ENCODE data around the gene METTL25B.

METTL25B gene

DNA sequence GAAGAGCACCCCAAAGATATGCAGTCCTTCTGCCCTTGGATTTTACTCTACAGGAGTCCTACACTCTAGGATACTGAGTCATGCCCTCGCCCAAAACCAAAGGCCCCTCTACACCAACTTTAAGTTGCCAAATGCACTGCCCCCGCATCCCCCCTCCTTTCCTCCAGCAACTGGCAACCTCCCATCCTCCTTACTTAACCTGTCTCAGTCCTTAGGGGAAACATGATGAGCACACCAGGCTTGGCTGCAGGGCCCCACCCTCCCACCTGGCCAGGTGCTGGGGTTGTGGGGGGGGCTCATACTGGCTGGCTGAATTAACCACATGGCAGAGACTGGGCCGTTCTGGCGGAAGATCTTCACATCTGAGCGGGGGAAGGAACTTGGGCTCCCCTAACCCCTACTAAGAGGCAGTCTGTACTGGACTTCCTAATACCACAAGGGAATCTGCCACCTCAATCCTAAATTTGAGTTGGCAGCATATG lies 22.0 kb downstream of the METTL25B start:
- H4K5ac ChIP-seq (ENCODE audit: low read length) = no peak overlapping the region
- H3K79me1 ChIP-seq (ENCODE audit: low read length) = peaks cover 13% of the 10 kb centered on the region
- H4K8ac ChIP-seq (ENCODE audit: low read depth, low read length) = peak overlapping the region; percentile 31
- H2BK15ac ChIP-seq (replicated peaks; ENCODE audit: low read depth) = no peak overlapping the region
- peak overlapping the region; percentile 86 for H2BK120ac ChIP-seq (ENCODE audit: low read depth, low read length)
- peaks cover 65% of the 10 kb centered on the region for H3K79me2 ChIP-seq (ENCODE audit: control insufficient read depth, insufficient read depth, low read length)
- H3K4me2 ChIP-seq (ENCODE audit: low read length) = peak overlapping the region; percentile 88
- peak overlapping the region; percentile 92 for H3K4me3 ChIP-seq (ENCODE audit: low read length)
- H3K4me1 ChIP-seq (ENCODE audit: control insufficient read depth, low read depth, low read length) = peaks cover 32% of the 10 kb centered on the region
- no CpG with 5 or more reads among the region's 5 CpGs for WGBS (ENCODE audit: extremely low coverage, insufficient coverage, low lambda C conversion rate)
- peak overlapping the region; percentile 96 for H3K4ac ChIP-seq (ENCODE audit: low read depth, low read length)
- H3K23ac ChIP-seq (ENCODE audit: low read length) = no peak overlapping the region
- peak overlapping the region; percentile 93 for H2BK5ac ChIP-seq (ENCODE audit: low read length)
- peaks cover 2% of the 10 kb centered on the region for H3K36me3 ChIP-seq (ENCODE audit: control insufficient read depth, insufficient read depth, low read length)
- no peaks in the 10 kb centered on the region for H3K27me3 ChIP-seq (ENCODE audit: insufficient read depth, low read length, poor library complexity)
- peak; percentile 44 for DNase-seq
- H3K27ac ChIP-seq (ENCODE audit: low read depth, low read length) = peak overlapping the region; percentile 93
- peak overlapping the region; percentile 93 for H3K9ac ChIP-seq (ENCODE audit: low read length)
- peak overlapping the region; percentile 91 for H3K56ac ChIP-seq (ENCODE audit: low read length)
- H3K18ac ChIP-seq (ENCODE audit: low read length) = peak overlapping the region; percentile 96
- peak overlapping the region; percentile 93 for H2AK5ac ChIP-seq (ENCODE audit: low read length)

DNA sequence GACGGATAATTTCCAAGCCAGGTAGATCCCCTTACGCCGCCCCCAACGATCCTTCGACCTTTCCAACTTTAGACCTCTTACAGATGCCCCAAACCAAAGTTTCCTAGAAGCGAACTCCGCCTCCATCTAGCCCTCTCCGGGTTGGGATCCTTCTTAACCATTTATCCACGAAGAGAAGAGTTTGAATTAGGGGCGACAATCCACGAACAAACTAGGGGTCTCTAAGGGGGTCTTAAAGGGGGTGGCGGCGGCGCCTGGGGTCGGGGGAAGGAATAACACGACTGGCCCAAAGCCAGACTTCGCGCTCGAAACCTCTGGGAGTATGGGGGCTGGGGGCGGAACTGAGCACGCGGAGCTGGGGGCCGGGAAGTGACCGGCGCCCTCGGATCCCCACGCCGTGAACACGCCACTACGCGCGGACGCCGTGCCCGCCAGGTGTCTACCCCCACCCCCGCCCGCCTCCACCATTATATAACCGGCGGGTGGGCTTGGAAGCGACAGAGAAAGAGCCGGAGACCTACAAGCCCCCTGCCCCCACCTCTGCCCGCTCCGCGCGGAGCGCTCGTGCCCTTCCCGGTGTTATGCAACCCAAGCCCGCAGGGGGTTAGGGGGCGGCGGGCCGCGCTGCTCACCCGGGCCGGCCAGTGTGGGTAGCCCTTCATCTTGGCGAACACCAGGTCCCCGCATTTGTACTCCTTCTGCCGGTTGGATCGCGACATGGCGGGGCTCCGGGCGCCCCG lies 22.6 kb downstream of the METTL25B start:
- WGBS (ENCODE audit: extremely low coverage, insufficient coverage, low lambda C conversion rate) = no CpG with 5 or more reads among the region's 64 CpGs
- peak; percentile 68 for DNase-seq
- H4K8ac ChIP-seq (ENCODE audit: low read depth, low read length) = peak overlapping the region; percentile 31

DNA sequence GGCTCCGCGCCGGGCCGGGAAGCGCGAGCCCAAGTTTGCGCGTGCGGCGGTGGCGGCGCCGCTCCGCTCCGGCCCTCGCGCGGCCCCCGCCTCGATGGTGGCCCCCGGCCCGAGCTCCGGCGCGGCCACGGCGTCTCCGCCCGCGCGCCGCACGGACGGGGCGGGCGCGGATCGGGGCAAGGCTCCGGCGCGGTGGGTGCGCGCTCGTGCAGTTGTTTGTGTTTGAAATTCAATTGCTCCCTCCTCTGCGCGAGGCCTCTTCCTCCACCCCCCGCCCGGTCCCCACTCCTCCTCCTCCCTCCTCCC lies 23.1 kb downstream of the METTL25B start, which contains the start of gene HDGF:
Gene HDGF (minus strand): TSS at position 225 of the 306 bp plus-strand sequence. CDS start 246 bp downstream, outside the sequence.
- DNase-seq = no peak
- Histone ChIP-seq H2BK15ac (replicated peaks; ENCODE audit: low read depth) (no peak within 1 kb of the TSS), H2BK5ac (ENCODE audit: low read length) (peak within 1 kb of the TSS; percentile 75), H3K4me1 (ENCODE audit: control insufficient read depth, low read depth, low read length) (peaks cover 22% of the 10 kb centered on the region), H2BK120ac (ENCODE audit: low read depth, low read length) (peak within 1 kb of the TSS; percentile 86), H4K5ac (ENCODE audit: low read length) (peak within 1 kb of the TSS; percentile 68), H3K36me3 (ENCODE audit: control insufficient read depth, insufficient read depth, low read length) (peaks cover 2% of the 10 kb centered on the region), H3K18ac (ENCODE audit: low read length) (peak within 1 kb of the TSS; percentile 96), H3K79me2 (ENCODE audit: control insufficient read depth, insufficient read depth, low read length) (peaks cover 54% of the 10 kb centered on the region), H3K23ac (ENCODE audit: low read length) (peak within 1 kb of the TSS; percentile 95), H3K4ac (ENCODE audit: low read depth, low read length) (peak within 1 kb of the TSS; percentile 96), H2AK5ac (ENCODE audit: low read length) (peak within 1 kb of the TSS; percentile 2), H3K27ac (ENCODE audit: low read depth, low read length) (peak within 1 kb of the TSS; percentile 93), H4K8ac (ENCODE audit: low read depth, low read length) (peak within 1 kb of the TSS; percentile 31), H3K4me2 (ENCODE audit: low read length) (peak within 1 kb of the TSS; percentile 88), H3K56ac (ENCODE audit: low read length) (peak within 1 kb of the TSS; percentile 98), H3K27me3 (ENCODE audit: insufficient read depth, low read length, poor library complexity) (no peaks in the 10 kb centered on the region), H3K4me3 (ENCODE audit: low read length) (peak within 1 kb of the TSS; percentile 92), H3K9ac (ENCODE audit: low read length) (peak within 1 kb of the TSS; percentile 97), H3K79me1 (ENCODE audit: low read length) (peaks cover 5% of the 10 kb centered on the region)
- WGBS (ENCODE audit: extremely low coverage, insufficient coverage, low lambda C conversion rate) = no CpG with 5 or more reads among the region's 48 CpGs

More for the DNA sequence above, 22.6 kb downstream of the METTL25B start:
- Histone ChIP-seq H2BK5ac (ENCODE audit: low read length) (peak overlapping the region; percentile 65), H3K36me3 (ENCODE audit: control insufficient read depth, insufficient read depth, low read length) (peaks cover 2% of the 10 kb centered on the region), H3K9ac (ENCODE audit: low read length) (peak overlapping the region; percentile 93), H2AK5ac (ENCODE audit: low read length) (no peak overlapping the region), H3K56ac (ENCODE audit: low read length) (peak overlapping the region; percentile 91), H3K79me2 (ENCODE audit: control insufficient read depth, insufficient read depth, low read length) (peaks cover 59% of the 10 kb centered on the region), H3K4ac (ENCODE audit: low read depth, low read length) (peak overlapping the region; percentile 96), H3K4me1 (ENCODE audit: control insufficient read depth, low read depth, low read length) (peaks cover 27% of the 10 kb centered on the region), H3K4me2 (ENCODE audit: low read length) (peak overlapping the region; percentile 88), H2BK120ac (ENCODE audit: low read depth, low read length) (peak overlapping the region; percentile 86), H3K27ac (ENCODE audit: low read depth, low read length) (peak overlapping the region; percentile 93), H3K79me1 (ENCODE audit: low read length) (peaks cover 7% of the 10 kb centered on the region), H3K18ac (ENCODE audit: low read length) (peak overlapping the region; percentile 96), H3K23ac (ENCODE audit: low read length) (peak overlapping the region; percentile 95), H4K5ac (ENCODE audit: low read length) (no peak overlapping the region), H2BK15ac (replicated peaks; ENCODE audit: low read depth) (no peak overlapping the region), H3K27me3 (ENCODE audit: insufficient read depth, low read length, poor library complexity) (no peaks in the 10 kb centered on the region), H3K4me3 (ENCODE audit: low read length) (peak overlapping the region; percentile 92)

DNA sequence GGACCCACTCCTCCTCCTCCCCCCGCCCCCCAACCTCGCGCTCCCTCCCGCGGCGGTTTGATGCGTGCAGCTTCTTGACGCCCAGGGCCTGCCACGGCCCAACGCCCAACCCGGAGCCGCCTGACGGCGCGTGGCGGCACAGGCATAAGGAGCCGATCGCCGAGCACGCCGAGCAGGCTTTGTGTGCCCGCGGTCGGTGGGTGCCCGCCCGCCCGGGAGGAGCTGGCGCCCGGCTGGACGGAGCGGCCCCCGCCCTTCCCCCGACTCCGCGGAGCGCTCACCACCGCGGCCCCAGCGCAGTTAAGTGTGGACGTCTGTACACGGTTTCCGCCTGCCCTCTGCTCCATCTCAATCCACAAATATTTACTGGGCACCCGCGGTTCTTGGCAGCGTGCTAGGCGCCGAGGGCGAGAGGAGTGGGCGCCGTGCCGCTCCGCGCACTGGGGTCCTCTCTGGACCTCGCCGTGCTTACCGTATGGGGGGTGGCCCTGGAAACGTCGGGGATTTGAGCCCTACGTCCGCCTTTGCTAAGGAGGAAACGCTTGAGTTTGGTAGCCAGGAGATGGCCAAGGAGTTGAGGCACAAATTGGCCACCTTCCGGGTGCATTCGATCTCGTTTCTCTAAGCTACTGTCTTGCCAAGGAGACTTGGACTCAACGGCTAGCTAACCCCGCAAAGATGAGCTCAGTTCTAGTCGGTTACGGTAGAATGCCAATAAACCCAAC lies 23.6 kb downstream of the METTL25B start:
- H3K27ac ChIP-seq (ENCODE audit: low read depth, low read length) = peak overlapping the region; percentile 45
- H3K4me3 ChIP-seq (ENCODE audit: low read length) = peak overlapping the region; percentile 89
- no CpG with 5 or more reads among the region's 68 CpGs for WGBS (ENCODE audit: extremely low coverage, insufficient coverage, low lambda C conversion rate)
- peaks cover 2% of the 10 kb centered on the region for H3K36me3 ChIP-seq (ENCODE audit: control insufficient read depth, insufficient read depth, low read length)
- peak overlapping the region; percentile 2 for H2AK5ac ChIP-seq (ENCODE audit: low read length)
- peak overlapping the region; percentile 98 for H3K56ac ChIP-seq (ENCODE audit: low read length)
- H4K8ac ChIP-seq (ENCODE audit: low read depth, low read length) = no peak overlapping the region
- peak overlapping the region; percentile 97 for H3K9ac ChIP-seq (ENCODE audit: low read length)
- peaks cover 5% of the 10 kb centered on the region for H3K79me1 ChIP-seq (ENCODE audit: low read length)
- H2BK120ac ChIP-seq (ENCODE audit: low read depth, low read length) = peak overlapping the region; percentile 16
- peak overlapping the region; percentile 76 for H3K4ac ChIP-seq (ENCODE audit: low read depth, low read length)
- H4K5ac ChIP-seq (ENCODE audit: low read length) = peak overlapping the region; percentile 68
- H3K4me1 ChIP-seq (ENCODE audit: control insufficient read depth, low read depth, low read length) = peaks cover 22% of the 10 kb centered on the region
- peak overlapping the region; percentile 75 for H2BK5ac ChIP-seq (ENCODE audit: low read length)
- H3K79me2 ChIP-seq (ENCODE audit: control insufficient read depth, insufficient read depth, low read length) = peaks cover 50% of the 10 kb centered on the region
- H3K27me3 ChIP-seq (ENCODE audit: insufficient read depth, low read length, poor library complexity) = no peaks in the 10 kb centered on the region
- peak overlapping the region; percentile 57 for H3K18ac ChIP-seq (ENCODE audit: low read length)
- H3K4me2 ChIP-seq (ENCODE audit: low read length) = peak overlapping the region; percentile 41
- DNase-seq = peak; percentile 98
- H3K23ac ChIP-seq (ENCODE audit: low read length) = no peak overlapping the region
- no peak overlapping the region for H2BK15ac ChIP-seq (replicated peaks; ENCODE audit: low read depth)

- no peak for DNase-seq
- no peak overlapping the region for H3K27ac ChIP-seq (ENCODE audit: low read depth, low read length)
- WGBS (ENCODE audit: extremely low coverage, insufficient coverage, low lambda C conversion rate) = no CpG with 5 or more reads among the region's 1 CpG
- no peak overlapping the region for H3K4me2 ChIP-seq (ENCODE audit: low read length)
- no peak overlapping the region for H3K18ac ChIP-seq (ENCODE audit: low read length)
- H3K56ac ChIP-seq (ENCODE audit: low read length) = peak overlapping the region; percentile 42
- H2BK120ac ChIP-seq (ENCODE audit: low read depth, low read length) = no peak overlapping the region
- peak overlapping the region; percentile 97 for H3K9ac ChIP-seq (ENCODE audit: low read length)
- no peaks in the 10 kb centered on the region for H3K27me3 ChIP-seq (ENCODE audit: insufficient read depth, low read length, poor library complexity)
- peaks cover 42% of the 10 kb centered on the region for H3K79me2 ChIP-seq (ENCODE audit: control insufficient read depth, insufficient read depth, low read length)
- no peak overlapping the region for H4K5ac ChIP-seq (ENCODE audit: low read length)
- peaks cover 22% of the 10 kb centered on the region for H3K4me1 ChIP-seq (ENCODE audit: control insufficient read depth, low read depth, low read length)
- no peak overlapping the region for H2BK5ac ChIP-seq (ENCODE audit: low read length)
- H3K36me3 ChIP-seq (ENCODE audit: control insufficient read depth, insufficient read depth, low read length) = peaks cover 2% of the 10 kb centered on the region
- no peak overlapping the region for H4K8ac ChIP-seq (ENCODE audit: low read depth, low read length)
- peaks cover 5% of the 10 kb centered on the region for H3K79me1 ChIP-seq (ENCODE audit: low read length)
- no peak overlapping the region for H3K4ac ChIP-seq (ENCODE audit: low read depth, low read length)
- no peak overlapping the region for H3K23ac ChIP-seq (ENCODE audit: low read length)
- no peak overlapping the region for H3K4me3 ChIP-seq (ENCODE audit: low read length)
- H2BK15ac ChIP-seq (replicated peaks; ENCODE audit: low read depth) = no peak overlapping the region
- H2AK5ac ChIP-seq (ENCODE audit: low read length) = no peak overlapping the region
Observed at GRCh38 chr1:156752843-156753482, 24.7 kb downstream of the METTL25B start.
